Esophagus muscularis mucosa (tissue), 4 donors: ENCODE data around the gene RABL6.

Experiments used
- CTCF ChIP-seq, 3 experiments: fragments of 200-600 bp in 2 of 3; fragments of 450-650 bp in 1 of 3; sonication (generic) in 2 of 3; IDR thresholded peaks; one replicate each; pipeline ENCODE4 v1.5.1; 2017 to 2019; ENCODE audit warnings: antibody characterized with exemption in 3 of 3, mild to moderate bottlenecking in 2 of 3, moderate library complexity in 1 of 3
- EP300 ChIP-seq: sonication (generic); formaldehyde crosslinking; IDR thresholded peaks from one replicate; pipeline ENCODE4 v1.6.1; 2017; ENCODE audit warnings: antibody characterized with exemption
- POLR2A ChIP-seq: fragments of 450-650 bp; IDR thresholded peaks from one replicate; pipeline ENCODE4 v1.6.1; 2017; ENCODE audit warnings: antibody characterized with exemption, moderate library complexity, mild to moderate bottlenecking, low read depth
- POLR2AphosphoS5 ChIP-seq, 2 donors: sonication (generic); formaldehyde crosslinking; IDR thresholded peaks; one replicate each; pipeline ENCODE4 v1.6.1; 2017; ENCODE audit warnings: antibody characterized with exemption in 2 of 2

- no peak for TF ChIP-seq CTCF (IDR thresholded peaks at IDR 0.05)
- TF ChIP-seq POLR2A, result no peak
- TF ChIP-seq EP300, result no peak
- no peak for TF ChIP-seq POLR2AphosphoS5 (IDR thresholded peaks at IDR 0.05)
These were observed 55.3 kb downstream of the RABL6 start for GRCh38 chr9:136862849-136863622.
